GM23248 (cell line): Measurements from ENCODE around the gene ATL1.

ENCODE experiments used
- EZH2 ChIP-seq: fragments of 200-600 bp; sonication (generic); IDR thresholded peaks from 2 replicates; pipeline ENCODE4 v1.6.1; 2018; ENCODE audit warnings: antibody characterized with exemption, mild to moderate bottlenecking; ENCODE audit not compliant: insufficient read depth, poor library complexity, severe bottlenecking
- EZH2phosphoT487 ChIP-seq: fragments of 200-600 bp; sonication (generic); IDR thresholded peaks from 2 replicates; pipeline ENCODE4 v1.6.1; 2018; ENCODE audit warnings: antibody characterized with exemption, moderate library complexity, mild to moderate bottlenecking, low read depth; ENCODE audit not compliant: insufficient read depth

DNA sequence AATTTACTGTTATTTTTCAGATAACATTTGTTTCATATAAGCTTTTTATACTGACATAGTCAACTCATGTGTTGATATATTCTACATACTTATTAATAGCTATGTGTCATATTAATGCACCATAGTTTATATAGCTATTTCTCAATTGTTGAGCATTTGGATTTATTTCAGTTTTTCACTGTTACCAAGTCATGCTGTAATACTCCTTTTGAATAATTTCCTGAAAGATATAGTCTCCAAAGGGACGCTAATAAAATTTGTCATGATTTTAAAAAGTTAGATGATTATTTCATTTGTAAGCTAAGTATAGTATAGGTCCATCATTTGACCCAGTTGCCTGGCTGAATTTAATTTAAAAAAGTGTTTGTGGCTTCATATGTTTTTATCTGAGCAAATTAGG lies 47.8 kb downstream of the ATL1 start:
- TF ChIP-seq EZH2 (no peak), EZH2phosphoT487 (no peak)
